ENCODE measurements around the gene RABL6.
"Not testable (repeated sequence)": the region's sequence is repeated elsewhere in the genome, so short reads cannot be mapped to it uniquely, and the experiment has no call there.

The RABL6 gene

DNA sequence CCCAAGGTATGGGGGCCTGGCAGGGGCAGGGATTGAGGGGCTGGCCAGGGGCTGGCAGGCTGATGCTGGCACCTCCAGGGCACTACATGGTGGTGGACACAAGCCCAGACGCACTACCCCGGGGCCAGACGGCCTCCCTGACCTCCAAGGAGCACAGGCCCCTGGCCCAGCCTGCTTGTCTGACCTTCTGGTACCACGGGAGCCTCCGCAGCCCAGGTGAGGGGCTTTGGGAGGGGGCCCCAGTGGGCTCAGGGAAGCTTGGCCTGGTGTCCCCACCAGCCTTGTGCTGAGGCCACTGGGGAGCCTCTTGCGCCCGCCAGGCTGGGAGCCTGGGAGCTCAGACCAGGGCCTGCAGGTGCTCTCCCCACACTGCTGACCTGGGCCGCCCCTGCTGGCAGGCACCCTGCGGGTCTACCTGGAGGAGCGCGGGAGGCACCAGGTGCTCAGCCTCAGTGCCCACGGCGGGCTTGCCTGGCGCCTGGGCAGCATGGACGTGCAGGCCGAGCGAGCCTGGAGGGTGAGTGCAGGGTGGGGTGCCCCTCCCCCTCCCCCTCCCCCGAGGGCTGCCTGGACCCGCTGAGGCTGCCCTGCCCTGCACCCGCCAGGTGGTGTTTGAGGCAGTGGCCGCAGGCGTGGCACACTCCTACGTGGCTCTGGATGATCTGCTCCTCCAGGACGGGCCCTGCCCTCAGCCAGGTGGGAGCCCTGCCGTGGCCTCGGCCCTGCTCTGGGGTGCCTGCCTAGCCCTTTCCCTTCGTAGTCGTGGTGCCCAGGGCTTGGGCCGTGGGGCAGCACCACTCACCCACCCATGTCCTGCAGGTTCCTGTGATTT is 50.0 kb downstream of the RABL6 start:
- no peak for DNase-seq (ENCODE audit: low spot score)

DNA sequence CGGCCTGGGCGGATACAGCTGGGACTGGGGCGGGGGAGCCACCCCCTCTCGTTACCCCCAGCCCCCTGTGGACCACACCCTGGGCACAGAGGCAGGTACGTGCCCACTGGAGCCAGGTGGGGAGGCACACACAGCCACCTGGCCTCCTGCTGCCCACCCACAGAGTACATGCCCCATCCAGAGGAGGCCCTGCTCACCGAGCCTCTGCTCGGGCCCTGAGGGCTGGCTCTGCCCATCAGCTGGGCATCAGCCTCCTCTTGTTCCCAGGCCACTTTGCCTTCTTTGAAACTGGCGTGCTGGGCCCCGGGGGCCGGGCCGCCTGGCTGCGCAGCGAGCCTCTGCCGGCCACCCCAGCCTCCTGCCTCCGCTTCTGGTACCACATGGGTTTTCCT is 50.7 kb downstream of the RABL6 start:
- DNase-seq (ENCODE audit: low spot score) = no peak

DNA sequence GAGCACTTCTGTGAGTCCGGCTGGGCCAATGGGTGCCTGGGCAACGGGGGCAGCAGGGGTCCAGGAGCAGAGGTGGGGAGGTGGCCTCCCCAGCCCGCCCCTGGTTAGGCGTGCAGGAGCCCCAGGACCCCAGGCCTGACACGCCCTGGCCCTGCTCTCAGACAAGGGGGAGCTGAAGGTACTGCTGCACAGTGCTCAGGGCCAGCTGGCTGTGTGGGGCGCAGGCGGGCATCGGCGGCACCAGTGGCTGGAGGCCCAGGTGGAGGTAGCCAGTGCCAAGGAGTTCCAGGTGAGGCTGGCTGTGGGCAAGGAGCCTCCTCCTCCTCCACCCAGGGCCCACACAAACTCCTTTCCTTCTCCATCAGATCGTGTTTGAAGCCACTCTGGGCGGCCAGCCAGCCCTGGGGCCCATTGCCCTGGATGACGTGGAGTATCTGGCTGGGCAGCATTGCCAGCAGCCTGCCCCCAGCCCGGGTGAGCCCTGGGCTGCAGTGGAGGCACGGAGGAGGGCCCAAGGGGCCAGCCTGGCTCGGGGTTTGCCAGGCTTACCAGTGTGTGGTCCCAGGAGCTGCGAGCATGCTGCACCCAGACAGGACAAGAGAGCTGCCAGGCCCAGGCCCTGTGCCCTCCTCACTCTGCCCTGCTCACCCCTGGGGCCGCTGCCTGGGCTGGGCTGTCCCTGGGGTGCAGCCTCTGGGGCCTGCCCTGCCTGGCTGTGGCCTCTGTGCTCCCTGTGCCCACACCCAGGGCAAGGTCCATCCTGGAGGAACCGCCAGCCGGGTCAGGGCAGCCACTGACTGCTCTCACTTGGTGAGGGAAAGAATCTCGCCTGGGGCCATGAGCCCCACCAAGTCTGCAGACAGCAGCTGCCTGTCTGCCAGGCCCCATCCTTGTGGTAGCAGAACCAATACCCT is 51.4 kb downstream of the RABL6 start:
- no peak for DNase-seq (ENCODE audit: low spot score)

DNA sequence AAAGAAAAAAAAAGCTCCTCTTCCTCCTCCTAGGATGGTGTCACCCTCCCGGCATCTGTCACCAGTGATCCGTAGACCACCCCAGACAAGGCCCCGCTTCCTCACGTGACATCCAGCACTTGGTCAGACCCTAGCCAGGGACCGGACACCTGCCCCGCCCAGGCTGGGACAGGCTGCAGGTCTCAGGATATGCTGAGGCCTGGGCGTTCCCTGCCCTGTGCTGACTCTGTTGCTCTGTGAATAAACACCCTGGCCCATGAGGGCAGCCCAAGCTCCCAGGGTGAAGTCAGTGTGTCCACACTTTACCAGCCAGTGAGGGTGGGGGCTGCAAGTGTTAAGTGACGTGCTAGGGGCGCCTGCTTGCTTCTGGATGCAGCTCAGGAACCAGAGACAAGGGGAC is 52.8 kb downstream of the RABL6 start:
- DNase-seq (ENCODE audit: low spot score) = no peak

DNA sequence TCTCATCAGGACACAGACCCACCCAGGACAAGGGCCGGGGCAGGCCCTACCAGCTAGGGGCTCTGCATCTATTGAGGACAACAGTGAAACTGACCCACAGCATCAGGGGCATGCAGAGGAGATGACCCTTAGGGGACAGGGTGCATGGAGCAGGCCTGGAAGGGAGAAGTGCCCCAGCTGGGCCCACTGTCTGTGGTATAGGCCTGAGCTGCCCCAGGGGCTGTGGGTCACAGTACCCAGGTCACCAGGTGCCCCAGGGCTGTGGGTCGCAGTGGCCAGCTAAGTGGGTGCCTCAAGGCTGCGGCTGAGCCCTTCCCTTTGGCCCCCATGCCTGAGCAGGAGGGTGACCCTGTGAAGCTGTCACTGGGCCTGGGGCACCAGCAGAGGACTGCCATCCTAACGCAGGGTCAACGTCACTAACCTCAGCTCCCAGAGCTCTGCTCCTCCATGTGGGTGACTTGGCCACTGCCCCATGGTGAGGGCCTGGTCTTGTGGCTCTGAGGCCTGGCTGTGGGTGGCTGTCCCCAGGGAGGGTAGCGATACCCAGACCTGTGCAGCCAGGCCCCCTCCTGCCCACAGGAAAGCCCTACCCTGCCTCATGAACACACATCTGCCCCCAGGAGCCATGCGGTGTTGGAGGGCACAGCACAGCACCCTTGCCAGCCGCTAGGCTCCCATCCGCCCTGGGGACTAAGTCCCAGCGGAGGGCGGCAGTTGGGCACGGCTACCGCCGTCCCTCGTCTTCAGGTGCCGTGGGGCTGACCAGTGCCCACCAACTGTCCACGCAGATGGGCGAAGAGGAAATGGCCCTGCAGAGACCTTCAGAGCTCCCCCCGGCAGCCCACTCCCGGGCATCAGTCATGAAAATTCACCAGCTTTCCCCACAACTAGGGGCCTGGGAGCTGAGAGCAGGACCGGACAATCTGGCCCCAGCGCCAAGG is 53.5 kb downstream of the RABL6 start:
- DNase-seq (ENCODE audit: low spot score) = no peak

DNA sequence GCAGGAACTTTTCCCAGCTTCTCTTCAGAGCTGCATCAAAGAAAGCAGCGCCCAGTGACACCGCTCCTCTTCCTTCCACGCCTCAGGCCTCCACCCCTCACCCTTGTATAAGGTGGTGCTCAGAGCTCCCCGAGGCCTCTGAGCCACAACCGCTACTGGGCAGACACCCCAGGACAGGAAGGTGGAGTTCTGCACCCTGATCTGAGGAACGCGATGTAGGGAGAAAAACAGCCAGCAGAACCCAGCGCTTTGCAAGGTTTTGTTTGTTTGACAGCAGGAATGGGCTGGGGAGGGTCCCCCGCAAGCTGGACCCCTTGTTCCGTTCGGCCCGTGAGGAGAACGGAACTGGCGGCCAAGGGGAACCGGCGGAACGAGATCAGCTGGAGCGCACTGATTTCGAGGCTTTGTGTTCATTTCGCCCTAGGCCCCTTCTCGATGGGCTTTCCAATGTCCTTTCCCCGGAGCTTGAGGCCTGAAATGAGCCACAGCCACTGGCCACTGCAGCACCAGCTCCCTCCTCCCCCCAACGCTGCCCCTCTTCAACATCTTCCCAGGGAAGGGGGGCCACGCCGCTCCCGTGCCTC is 54.2 kb downstream of the RABL6 start:
- DNase-seq (ENCODE audit: low spot score) = no peak

DNA sequence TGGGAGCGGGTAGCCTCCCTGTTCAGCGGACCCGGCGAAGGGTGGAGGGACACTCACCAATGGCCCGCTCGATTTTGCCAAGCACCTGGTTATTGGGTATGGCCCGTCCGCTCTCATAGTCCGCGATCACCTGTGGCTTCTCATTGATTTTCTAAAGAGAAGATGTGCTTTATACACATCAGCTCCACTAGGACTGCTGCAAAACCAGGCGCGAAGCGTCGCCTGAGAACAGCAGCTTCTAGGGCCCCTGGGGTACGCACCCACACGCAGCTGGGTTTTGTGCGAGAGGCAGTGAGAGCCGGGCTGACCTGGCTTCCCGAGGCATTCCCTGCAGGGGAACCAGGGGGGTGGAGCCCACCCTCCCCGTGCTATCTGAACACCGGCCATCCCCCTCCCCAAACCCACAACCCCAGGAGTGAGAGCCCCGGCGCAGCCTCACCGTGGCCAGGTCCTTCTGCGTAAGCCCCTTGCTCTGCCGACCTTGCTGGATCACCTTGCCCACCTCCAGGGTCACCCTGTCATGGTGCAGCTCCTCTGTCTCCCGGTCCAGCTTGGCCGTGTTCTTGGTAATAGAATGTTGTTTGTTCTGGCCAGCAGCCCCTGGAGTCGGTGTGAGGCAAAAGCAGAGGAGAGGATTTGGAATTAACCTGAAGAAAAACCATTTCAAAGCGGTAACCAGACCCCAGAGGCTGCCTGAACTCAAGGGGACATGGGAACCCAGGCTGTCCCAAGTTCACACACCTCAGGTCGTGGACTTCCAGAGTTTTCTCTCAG is 55.3 kb downstream of the RABL6 start:
- DNase-seq (ENCODE audit: low spot score) = no peak

DNA sequence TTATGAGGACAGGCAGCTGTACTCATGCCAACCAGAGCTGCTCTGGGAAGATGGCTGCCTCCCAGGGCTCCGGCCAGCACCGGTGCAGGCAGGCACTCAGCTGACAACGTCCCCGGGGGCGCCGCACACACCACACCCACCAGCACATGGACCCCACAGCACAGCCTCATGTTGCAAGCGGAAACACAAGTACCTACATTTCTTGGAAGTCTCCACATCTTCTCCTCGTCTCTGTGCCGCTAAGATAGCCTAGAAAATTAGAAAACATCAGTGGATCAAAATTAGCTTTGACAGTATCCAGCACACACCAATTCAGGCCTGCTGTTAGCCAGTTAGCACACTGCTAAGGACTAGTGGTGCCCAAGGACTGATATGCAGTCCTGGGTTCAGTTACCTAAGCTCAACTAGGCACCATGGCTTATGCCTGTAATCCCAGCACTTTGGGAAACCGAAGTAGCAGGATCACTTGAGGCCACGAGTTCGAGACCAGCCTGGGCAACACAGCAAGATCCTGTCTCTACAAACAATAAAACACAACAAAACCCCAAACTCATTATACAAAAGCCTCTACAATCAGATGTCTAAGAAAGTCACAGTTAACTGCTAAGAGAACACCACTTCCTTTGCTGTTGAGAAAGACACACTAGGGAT is 56.0 kb downstream of the RABL6 start:
- no peak for DNase-seq (ENCODE audit: low spot score)

DNA sequence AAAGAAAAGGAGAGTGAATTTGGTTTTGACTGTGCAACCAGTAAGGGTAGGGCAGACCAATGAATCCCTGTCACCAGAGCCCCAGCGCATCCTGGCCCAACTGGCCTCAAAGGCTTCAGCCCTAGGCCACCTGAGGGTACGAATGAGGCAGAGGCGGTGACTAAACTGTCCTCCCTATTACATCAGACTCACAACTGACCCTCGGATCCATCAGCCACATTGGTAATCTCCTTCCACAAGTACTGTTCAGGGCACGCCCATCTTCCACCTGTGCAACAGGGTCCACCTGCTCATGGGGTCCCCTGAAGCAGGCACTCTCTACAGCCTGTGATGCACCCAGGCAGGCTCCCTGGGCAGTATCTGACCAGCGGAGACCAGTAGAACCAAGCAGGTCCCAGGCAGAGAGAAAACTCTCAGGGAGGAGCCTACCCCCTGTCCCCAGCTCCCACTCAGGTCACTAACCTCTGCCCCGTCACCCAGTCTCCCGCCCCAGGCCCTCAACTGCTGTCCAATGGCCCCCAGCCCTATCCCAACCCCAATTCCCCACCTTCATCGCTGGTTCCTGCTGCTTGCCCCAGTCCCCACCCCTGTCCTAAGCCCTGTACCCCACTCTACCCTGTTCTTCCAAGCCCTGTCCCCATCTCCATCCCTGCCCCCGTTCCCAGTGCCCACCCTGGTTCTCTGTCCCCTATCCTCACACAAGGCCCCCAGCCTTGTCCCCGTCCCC is 57.5 kb downstream of the RABL6 start:
- DNase-seq (ENCODE audit: low spot score) = no peak

DNA sequence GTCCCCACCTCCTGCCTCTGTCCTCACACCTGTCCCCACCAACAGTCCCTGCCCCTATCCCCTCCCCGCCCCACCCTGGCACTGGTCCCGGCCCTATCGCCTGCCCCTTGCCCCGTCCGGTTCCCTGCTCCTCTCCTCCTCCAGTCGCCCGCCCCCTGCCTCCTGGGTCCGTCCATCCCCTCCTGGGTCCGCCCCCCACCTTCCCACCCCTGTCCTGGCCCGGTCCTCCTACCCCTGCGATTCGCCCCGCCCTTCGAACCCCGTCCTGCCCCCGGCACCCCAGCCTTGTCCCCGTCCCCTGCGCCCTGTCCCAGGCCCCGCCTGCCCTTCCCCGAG is 58.0 kb downstream of the RABL6 start:
- DNase-seq (ENCODE audit: low spot score) = no peak

DNA sequence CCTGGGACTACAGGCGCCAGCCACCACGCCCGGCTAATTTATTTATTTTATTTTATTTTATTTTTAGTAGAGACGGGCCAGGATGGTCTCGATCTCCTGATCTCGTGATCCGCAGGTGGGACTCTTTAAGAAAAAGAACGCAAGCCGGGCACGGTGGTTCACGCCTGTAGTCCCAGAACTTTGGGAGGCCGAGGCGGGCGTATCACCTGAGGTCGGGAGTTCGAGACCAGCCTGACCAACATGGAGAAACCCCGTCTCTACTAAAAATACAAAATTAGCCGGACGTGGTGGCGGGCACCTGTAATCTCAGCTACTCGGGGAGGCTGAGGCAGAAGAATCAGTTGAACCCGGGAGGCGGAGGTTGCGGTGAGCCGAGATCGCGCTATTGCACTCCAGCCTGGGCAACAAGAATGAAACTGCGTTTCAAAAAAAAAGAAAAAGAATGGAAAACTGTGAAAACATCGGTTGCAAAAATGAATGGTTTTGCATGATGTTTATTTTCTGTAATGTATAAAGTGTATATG is 59.2 kb downstream of the RABL6 start:
- not testable (repeated sequence) for DNase-seq (ENCODE audit: low spot score)

DNA sequence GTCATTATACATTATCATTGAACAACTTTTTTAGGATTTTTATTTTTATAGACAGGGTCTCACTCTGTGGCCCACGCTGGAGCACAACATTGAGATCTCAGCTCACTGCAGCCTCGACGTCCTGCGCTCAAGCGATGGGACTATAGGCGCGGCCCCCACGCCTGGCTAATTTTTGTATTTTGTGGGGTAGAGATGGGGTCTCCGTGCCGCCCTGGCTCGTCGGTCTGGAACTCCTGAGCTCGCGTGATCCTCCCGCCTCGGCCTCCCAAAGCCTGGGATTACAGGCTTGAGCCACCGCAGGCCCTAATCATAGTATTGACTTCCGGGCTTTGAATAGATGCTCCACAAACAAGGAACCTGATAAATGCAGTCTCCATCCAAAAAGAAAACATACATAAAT is 59.7 kb downstream of the RABL6 start:
- DNase-seq (ENCODE audit: low spot score) = no peak

DNA sequence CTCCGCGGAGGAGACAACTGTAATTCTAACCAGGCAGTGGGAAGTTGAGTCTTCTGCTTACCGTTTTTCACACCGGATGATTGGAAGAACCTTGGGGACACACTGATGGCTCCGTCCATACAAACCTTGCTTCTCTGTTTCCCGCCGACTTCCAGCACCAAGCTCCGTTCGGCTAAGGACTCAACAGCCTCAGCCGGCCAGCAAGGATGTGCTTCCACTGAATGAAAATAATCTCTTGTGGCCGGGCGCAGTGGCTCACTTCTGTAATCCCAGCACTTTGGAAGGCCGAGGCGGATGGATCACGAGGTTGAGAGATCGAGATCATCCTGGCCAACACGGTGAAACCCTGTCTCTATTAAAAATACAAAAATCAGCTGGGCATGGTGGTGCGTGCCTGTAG is 60.2 kb downstream of the RABL6 start:
- DNase-seq (ENCODE audit: low spot score) = no peak

DNA sequence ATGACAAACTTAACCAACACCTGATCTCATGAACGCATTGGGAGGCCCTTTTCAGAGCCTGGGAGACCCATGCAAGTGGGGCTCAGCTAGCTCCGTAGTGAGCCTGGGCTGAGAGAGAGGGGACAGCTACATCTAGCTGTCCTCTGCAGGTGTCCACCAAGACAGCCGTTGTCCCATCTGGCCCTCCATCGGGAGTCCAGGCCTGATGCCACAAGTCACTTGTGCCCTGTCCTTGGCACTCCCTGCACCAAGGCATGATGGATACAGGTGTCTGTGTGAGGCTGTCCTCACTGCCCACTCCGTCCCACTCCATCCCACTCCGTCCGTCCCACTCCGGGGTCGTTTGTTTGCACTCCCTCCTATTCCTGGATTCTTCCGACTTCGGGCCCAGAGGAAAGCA is 60.9 kb downstream of the RABL6 start:
- no peak for DNase-seq (ENCODE audit: low spot score)

DNA sequence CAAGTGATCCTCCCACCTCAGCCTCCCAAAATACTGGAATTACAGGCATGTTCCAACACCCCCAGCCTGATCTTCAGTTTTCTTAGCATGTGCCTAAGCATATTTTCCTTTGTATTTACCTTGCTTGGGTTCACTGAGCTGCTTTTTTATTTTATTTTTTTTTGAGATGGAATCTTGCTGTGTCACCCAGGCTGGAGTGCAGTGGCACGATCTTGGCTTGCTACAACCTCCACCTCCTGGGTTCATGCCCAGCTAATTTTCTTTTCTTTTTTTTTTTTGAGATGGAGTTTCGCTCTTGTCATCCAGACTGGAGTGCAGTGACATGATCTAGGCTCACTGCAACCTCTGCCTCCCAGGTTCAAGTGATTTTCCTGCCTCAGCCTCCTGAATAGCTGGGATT is 61.9 kb downstream of the RABL6 start:
- DNase-seq (ENCODE audit: low spot score) = not testable (repeated sequence)

DNA sequence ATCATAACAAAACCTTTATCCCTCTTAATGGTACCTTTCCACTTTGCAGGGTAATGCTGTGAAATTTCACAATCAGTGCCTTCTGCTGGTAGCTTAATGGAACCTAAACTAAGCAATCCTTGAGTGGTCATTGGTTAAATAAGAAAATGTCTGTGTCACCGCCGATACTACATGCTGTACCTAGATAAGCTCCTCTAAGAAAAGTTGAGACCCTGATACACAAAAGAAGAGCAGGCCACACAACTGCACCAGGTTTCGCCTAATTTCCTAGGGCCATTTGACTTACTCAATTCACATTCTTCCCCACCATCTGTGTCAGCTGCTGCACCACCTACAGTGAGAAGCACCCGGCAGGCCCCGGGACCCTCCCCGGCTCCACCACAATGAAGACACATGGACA is 67.4 kb downstream of the RABL6 start:
- no peak for DNase-seq (ENCODE audit: low spot score)

DNA sequence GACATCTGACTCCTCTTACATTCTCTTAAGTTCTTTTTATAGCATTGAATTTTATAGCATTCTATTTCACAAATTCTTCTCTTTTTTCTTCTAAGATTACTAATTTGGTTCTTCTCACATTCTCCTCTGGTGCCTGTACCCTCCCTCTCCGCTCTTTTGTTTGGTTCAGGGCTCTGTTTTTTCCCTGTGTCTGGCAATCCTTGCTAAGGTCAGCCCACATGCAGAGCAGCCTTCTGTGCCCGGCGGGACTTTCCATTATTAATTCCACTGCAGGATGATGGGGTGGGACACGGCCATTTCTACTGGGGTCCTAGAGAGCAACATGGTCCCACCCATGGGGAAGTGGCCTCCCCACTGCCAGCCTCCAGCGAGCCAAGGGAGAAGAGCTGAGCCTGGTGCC is 68.7 kb downstream of the RABL6 start:
- no peak for DNase-seq (ENCODE audit: low spot score)

DNA sequence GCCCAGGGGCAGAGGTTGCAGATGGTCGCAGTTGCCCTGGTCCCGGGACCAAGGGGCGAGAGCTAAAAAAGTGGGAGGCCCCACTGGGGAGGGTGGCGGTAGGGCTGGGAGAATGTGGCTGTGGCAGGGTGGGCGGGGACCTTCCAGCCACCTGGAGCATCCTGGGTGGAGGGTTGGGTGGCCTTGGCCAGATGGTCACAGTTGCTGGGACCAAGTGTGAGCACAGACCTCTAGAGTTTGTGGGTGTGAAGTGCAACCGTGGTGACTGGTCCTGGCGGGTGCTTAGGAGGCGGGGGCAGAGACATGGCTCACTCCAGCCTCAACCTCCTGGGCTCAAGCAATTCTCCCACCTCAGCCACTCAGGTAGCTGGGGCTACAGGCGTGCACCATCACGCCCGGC is 72.9 kb downstream of the RABL6 start:
- DNase-seq (ENCODE audit: low spot score) = no peak

DNA sequence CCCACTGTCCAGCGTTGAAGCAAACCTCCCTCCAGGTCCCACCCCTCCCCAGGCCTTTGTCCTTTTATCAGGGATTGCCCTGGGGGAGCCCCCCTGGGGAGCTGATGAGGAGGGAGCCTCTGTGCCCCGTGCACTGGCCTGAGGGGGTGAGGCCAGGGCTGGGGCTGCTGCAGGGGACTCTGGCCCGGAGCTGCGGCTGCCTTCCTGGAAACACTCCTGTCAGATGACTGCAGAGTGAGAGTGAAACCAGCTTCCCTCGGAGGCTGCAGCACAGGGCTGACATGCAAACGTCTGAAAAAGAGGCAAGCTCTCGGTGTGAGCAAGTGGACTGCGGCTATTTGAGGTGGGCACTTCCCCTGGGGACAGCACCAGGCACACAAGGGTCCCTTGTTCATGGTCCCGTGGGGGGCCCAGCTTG is 74.0 kb downstream of the RABL6 start:
- DNase-seq (ENCODE audit: low spot score) = no peak
